Measurements from ENCODE around the gene SLC9A2.

- TF ChIP-seq EZH2 (IDR thresholded peaks at IDR 0.05; ENCODE audit: insufficient read depth, low read length), result no peak
- TF ChIP-seq CTCF (IDR thresholded peaks at IDR 0.05; ENCODE audit: insufficient read depth, low read depth, low read length), result no peak
Observed at GRCh38 chr2:102669401-102669800, 50.0 kb downstream of the SLC9A2 start.
